Glutamatergic neuron (in vitro differentiated cells): ENCODE results near the gene TAB2. TPM values are rescaled to one million over a fixed set of nuclear protein-coding genes. Genes with fewer than 3 reads are reported as not detected.

ENCODE experiments used
- DNase-seq: peaks from one replicate; pipeline ENCODE4 v3.0.0; 2022
- H3K27ac Mint-ChIP-seq: one replicate; pipeline ENCODE4 v1.8.0; 2020; ENCODE audit warnings: mild to moderate bottlenecking, mixed read lengths, inconsistent platforms; ENCODE audit not compliant: unreplicated experiment
- H3K27me3 Mint-ChIP-seq: one replicate; pipeline ENCODE4 v1.8.0; 2020; ENCODE audit warnings: mild to moderate bottlenecking, moderate library complexity, mixed read lengths, inconsistent platforms; ENCODE audit not compliant: unreplicated experiment
- H3K36me3 Mint-ChIP-seq: one replicate; pipeline ENCODE4 v1.8.0; 2020; ENCODE audit warnings: mild to moderate bottlenecking, mixed read lengths, inconsistent platforms; ENCODE audit not compliant: unreplicated experiment
- H3K4me1 Mint-ChIP-seq: one replicate; pipeline ENCODE4 v1.8.0; 2020; ENCODE audit warnings: mild to moderate bottlenecking, low read depth, mixed read lengths, inconsistent platforms; ENCODE audit not compliant: unreplicated experiment
- H3K4me3 Mint-ChIP-seq: one replicate; pipeline ENCODE4 v1.8.0; 2020; ENCODE audit warnings: mild to moderate bottlenecking, mixed read lengths, inconsistent platforms; ENCODE audit not compliant: unreplicated experiment
- H3K9me3 Mint-ChIP-seq: one replicate; pipeline ENCODE4 v1.8.0; 2020; ENCODE audit warnings: mild to moderate bottlenecking, moderate library complexity, mixed read lengths, inconsistent platforms; ENCODE audit not compliant: unreplicated experiment
- total RNA-seq: library from RNA; stranded (reverse); fragmentation: NEBNext Ultra II Directional; extraction: Animal tissue kit (Norgen Biotek cat#: 25700); gene quantifications from one replicate; pipeline ENCODE4 v1.2.1, GENCODE V29; 2021; ENCODE audit not compliant: unreplicated experiment
- TF ChIP-seq, protein P1 (sequence below): fragments of 200-600 bp; sonication (generic); IDR thresholded peaks from one replicate; pipeline ENCODE4 v1.5.0; 2021; ENCODE audit not compliant: partially characterized antibody, unreplicated experiment

TAB2 gene
- total RNA-seq, 1 donor from 2014 or later = 39.3 TPM

DNA sequence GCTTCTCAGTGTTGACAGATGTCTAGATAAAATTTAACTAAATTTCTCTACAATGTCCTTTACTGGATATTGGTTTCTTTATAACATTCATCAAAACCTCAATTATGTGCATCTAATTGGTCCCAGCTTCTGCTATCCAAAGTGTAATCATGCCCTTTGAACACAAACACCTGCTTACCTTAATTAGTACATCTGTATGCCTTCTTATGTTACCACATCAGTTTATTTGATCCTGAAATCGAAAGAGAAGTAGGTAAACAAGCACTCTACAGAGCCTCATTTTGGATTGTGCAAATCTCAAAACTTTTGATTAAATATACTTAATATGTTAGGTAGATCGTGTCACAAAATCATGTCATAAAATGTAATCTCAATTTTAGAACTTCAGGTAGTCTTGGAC is 36.5 kb downstream of the TAB2 start:
- Mint-ChIP-seq H3K27ac (no peak overlapping the region), H3K9me3 (no peaks in the 10 kb centered on the region), H3K36me3 (no peaks in the 10 kb centered on the region), H3K4me3 (no peak overlapping the region), H3K27me3 (no peaks in the 10 kb centered on the region), H3K4me1 (peaks cover 2% of the 10 kb centered on the region)
- TF ChIP-seq, protein P1, sequence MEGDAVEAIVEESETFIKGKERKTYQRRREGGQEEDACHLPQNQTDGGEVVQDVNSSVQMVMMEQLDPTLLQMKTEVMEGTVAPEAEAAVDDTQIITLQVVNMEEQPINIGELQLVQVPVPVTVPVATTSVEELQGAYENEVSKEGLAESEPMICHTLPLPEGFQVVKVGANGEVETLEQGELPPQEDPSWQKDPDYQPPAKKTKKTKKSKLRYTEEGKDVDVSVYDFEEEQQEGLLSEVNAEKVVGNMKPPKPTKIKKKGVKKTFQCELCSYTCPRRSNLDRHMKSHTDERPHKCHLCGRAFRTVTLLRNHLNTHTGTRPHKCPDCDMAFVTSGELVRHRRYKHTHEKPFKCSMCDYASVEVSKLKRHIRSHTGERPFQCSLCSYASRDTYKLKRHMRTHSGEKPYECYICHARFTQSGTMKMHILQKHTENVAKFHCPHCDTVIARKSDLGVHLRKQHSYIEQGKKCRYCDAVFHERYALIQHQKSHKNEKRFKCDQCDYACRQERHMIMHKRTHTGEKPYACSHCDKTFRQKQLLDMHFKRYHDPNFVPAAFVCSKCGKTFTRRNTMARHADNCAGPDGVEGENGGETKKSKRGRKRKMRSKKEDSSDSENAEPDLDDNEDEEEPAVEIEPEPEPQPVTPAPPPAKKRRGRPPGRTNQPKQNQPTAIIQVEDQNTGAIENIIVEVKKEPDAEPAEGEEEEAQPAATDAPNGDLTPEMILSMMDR = no peak
- no peak for DNase-seq

DNA sequence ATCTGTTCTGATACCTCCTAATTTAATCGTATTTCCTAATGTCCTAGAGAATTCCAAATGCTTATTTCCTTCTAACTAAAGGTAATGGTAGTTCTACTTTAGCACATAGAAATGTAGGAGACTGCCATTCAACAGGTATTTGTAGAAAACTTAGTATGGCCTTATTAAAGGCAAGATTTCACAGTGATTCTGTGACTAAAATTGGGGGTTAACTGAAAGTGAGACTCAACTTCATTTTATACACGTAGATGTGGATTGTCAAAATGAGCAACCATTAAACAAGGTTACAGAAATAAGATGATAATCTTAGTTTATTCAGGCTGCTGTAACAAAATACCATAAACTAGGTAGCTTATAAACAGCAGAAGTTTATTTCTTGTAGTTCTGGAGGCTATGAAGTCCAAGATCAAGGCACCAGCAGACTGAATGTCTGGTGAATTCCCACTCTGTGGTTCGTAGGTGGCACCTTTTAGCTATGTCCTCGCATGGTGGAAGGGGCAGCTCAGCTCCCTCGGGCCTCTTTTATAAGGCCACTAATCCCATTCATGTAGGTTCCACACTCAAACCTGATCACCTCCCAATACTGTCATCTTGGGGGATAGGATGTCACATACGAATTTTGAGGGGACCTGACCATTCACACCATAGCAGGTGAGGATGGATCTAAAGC is 38.7 kb downstream of the TAB2 start:
- Mint-ChIP-seq H3K27me3 (no peaks in the 10 kb centered on the region), H3K4me3 (no peak overlapping the region), H3K36me3 (no peaks in the 10 kb centered on the region), H3K9me3 (no peaks in the 10 kb centered on the region), H3K4me1 (peaks cover 2% of the 10 kb centered on the region), H3K27ac (no peak overlapping the region)
- TF ChIP-seq, protein P1 = no peak
- DNase-seq = no peak

GRCh38 chr6:149357726-149358538 is 40.4 kb downstream of the TAB2 start:
- Mint-ChIP-seq H3K27ac (no peak overlapping the region), H3K27me3 (no peaks in the 10 kb centered on the region), H3K9me3 (no peaks in the 10 kb centered on the region), H3K36me3 (no peaks in the 10 kb centered on the region), H3K4me1 (peaks cover 2% of the 10 kb centered on the region), H3K4me3 (no peak overlapping the region)
- TF ChIP-seq, protein P1 = no peak
- DNase-seq = no peak

DNA sequence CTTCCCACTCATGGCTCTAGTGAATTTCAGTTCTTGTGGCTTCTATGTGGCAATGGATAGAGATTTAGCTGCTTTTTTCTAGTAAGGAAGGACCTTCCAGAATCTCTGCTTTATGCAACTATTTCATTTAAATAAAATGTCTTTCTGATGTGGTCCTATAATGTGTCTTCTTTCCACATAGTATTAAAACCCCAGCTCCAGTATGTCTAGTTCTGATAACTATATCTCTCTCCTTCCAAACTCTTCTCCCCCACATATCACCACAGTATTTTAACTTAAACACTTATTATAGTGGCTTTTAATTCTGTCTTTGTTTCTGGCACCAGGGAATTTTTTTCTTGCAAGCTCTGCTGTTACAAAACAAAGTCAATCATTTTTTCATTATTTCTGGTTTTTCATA is 41.9 kb downstream of the TAB2 start:
- Mint-ChIP-seq H3K27ac (no peak overlapping the region), H3K9me3 (no peaks in the 10 kb centered on the region), H3K27me3 (no peaks in the 10 kb centered on the region), H3K4me1 (no peaks in the 10 kb centered on the region), H3K4me3 (no peak overlapping the region), H3K36me3 (no peaks in the 10 kb centered on the region)
- DNase-seq = no peak
- TF ChIP-seq, protein P1 = no peak

DNA sequence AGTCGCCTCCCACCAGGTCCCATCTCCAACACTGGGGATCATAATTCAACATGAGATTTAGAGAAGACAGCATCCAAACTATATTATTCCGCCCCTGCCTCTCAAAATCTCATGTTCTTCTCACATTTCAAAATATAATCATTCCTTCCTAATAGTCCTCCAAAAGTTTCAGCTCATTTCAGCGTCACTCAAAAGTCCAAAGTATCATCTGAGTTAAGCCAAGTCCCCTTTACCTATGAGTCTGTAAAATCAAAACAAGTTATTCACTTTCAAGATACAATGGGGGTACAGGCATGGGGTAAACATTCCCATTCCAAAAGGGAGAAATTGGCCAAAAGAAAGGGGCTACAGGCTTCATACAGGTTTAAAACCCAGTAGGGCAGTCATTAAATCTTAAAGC is 43.0 kb downstream of the TAB2 start:
- peaks cover 2% of the 10 kb centered on the region for H3K4me1 Mint-ChIP-seq
- H3K27ac Mint-ChIP-seq = no peak overlapping the region
- no peaks in the 10 kb centered on the region for H3K27me3 Mint-ChIP-seq
- DNase-seq = no peak
- no peaks in the 10 kb centered on the region for H3K36me3 Mint-ChIP-seq
- no peak overlapping the region for H3K4me3 Mint-ChIP-seq
- H3K9me3 Mint-ChIP-seq = no peaks in the 10 kb centered on the region
- TF ChIP-seq, protein P1 = no peak
